HepG2 (cell line): ENCODE results near the gene SLBP. TPM values are rescaled to one million over a fixed set of nuclear protein-coding genes. Genes with fewer than 3 reads are reported as not detected.

Source experiments
- ATAC-seq: fragments of 200-7000 bp; cut with Tn5 transposase; 3 replicates; pipeline ENCODE4 v1.9.1; 2020; ENCODE audit warnings: mild to moderate bottlenecking, moderate library complexity
- BruUV-seq: library from RNA; stranded (reverse); fragments of 400-500 nt; replicated peaks from 2 replicates; lab custom pipeline; 2021; lab: Mats Ljungman, UMichigan
- CTCF ChIA-PET: fragments of 300-600 bp; formaldehyde crosslinking; extraction: SDS; loops from one replicate; lab custom pipeline; 2021; ENCODE audit warnings: low total read pairs, inconsistent platforms, low intra/inter-chr PET ratio; lab: Yijun Ruan, JAX
- POLR2A ChIA-PET: fragments of 350-600 bp; sonication (Branson Sonifier 250); formaldehyde crosslinking; loops from one replicate; lab custom pipeline; 2020; ENCODE audit warnings: antibody characterized with exemption, inconsistent platforms; lab: Yijun Ruan, JAX
- DNase-seq: peaks from one replicate; pipeline ENCODE4 v3.0.0-alpha.2; 2015; ENCODE audit warnings: low spot score
- FAIRE-seq: peaks from 3 replicates; lab custom pipeline; 2011; peaks lifted over from hg19 to GRCh38; lab: Jason Lieb, UNC
- H2AFZ ChIP-seq: one replicate; pipeline ENCODE4 v1.6.1; 2011; ENCODE audit warnings: low read length, inconsistent platforms
- H3K27ac ChIP-seq: fragments of 300-600 bp; 3 replicates; pipeline ENCODE4 v1.8.0; 2011; ENCODE audit warnings: mixed run types, mild to moderate bottlenecking, mixed read lengths, low read length, inconsistent platforms; ENCODE audit not compliant: insufficient read depth; ENCODE audit errors: extremely low read length
- H3K27me3 ChIP-seq, 2 experiments: fragments of 200-600 bp in 1 of 2; 2 replicates in 1 of 2; 3 replicates in 1 of 2; pipeline versions ENCODE4 v1.6.0 to v1.8.0; 2011; ENCODE audit warnings: low read length in 2 of 2, mild to moderate bottlenecking in 2 of 2, moderate library complexity in 2 of 2, inconsistent platforms in 1 of 2; ENCODE audit not compliant: insufficient read depth in 2 of 2, control insufficient read depth in 1 of 2
- H3K36me3 ChIP-seq, 2 experiments: fragments of 200-600 bp in 1 of 2; replicated peaks in 1 of 2; 2 replicates in 1 of 2; 3 replicates in 1 of 2; pipeline versions ENCODE4 v1.5.1 to v1.8.0; 2011; ENCODE audit warnings: low read length in 2 of 2, inconsistent platforms in 1 of 2; ENCODE audit not compliant: insufficient read depth in 2 of 2, control insufficient read depth in 1 of 2
- H3K4me1 ChIP-seq: 2 replicates; pipeline ENCODE4 v1.5.1; 2012; ENCODE audit warnings: low read length, inconsistent platforms; ENCODE audit not compliant: insufficient read depth
- H3K4me2 ChIP-seq: 2 replicates; pipeline ENCODE4 v1.6.0; 2011; ENCODE audit warnings: low read depth, low read length, inconsistent platforms
- H3K4me3 ChIP-seq, 3 experiments: fragments of 200-600 bp in 1 of 3; sonication (generic), shearing (Covaris generic) in 1 of 3; replicated peaks in 1 of 3; 2 replicates each; pipeline ENCODE4 v1.5.1; 2011 to 2016; ENCODE audit warnings: low read length in 3 of 3, inconsistent platforms in 2 of 3, low read depth in 2 of 3, mild to moderate bottlenecking in 2 of 3, control low read depth in 1 of 3, mixed read lengths in 1 of 3; ENCODE audit not compliant: insufficient read depth in 1 of 3
- H3K79me2 ChIP-seq: one replicate; pipeline ENCODE4 v1.6.1; 2011; ENCODE audit warnings: low read length, inconsistent platforms; ENCODE audit not compliant: insufficient read depth
- H3K9ac ChIP-seq: 2 replicates; pipeline ENCODE4 v1.6.0; 2011; ENCODE audit warnings: mild to moderate bottlenecking, low read depth, low read length, inconsistent platforms; ENCODE audit not compliant: insufficient read depth
- H3K9me3 ChIP-seq: 2 replicates; pipeline ENCODE4 v1.5.1; 2012; ENCODE audit warnings: mild to moderate bottlenecking, low read length
- H4K20me1 ChIP-seq: 2 replicates; pipeline ENCODE4 v1.6.0; 2011; ENCODE audit warnings: inconsistent platforms, mild to moderate bottlenecking, low read length, moderate library complexity; ENCODE audit not compliant: insufficient read depth
- KLF15 ChIP-seq: sonication (generic); formaldehyde crosslinking; IDR thresholded peaks from 2 replicates; pipeline ENCODE4 v1.8.1; 2023; ENCODE audit warnings: borderline replicate concordance, mild to moderate bottlenecking, inconsistent platforms, missing genetic modification reagents, mixed read lengths
- LCORL ChIP-seq, 2 experiments: fragments of 450-650 bp in 1 of 2; sonication (generic) in 1 of 2; formaldehyde crosslinking in 1 of 2; IDR thresholded peaks; 2 replicates each; pipeline versions ENCODE4 v1.5.0 to v1.6.1; 2017 to 2020; ENCODE audit warnings: antibody characterized with exemption in 1 of 2, missing genetic modification reagents in 1 of 2
- PAX8 ChIP-seq: sonication (generic); formaldehyde crosslinking; IDR thresholded peaks from 2 replicates; pipeline ENCODE4 v1.8.0; 2022; ENCODE audit warnings: mild to moderate bottlenecking, missing genetic modification reagents, borderline replicate concordance
- PTBP1 ChIP-seq: fragments of 200-400 bp; formaldehyde crosslinking; IDR thresholded peaks from 2 replicates; pipeline ENCODE4 v1.6.1; 2018; ENCODE audit warnings: low read length, low read depth; ENCODE audit not compliant: poor library complexity, severe bottlenecking
- REPIN1 ChIP-seq: sonication (generic); formaldehyde crosslinking; IDR thresholded peaks from 2 replicates; pipeline ENCODE4 v1.8.0; 2022; ENCODE audit warnings: missing genetic modification reagents, low read depth, mild to moderate bottlenecking, borderline replicate concordance
- TBX2 ChIP-seq: sonication (generic); formaldehyde crosslinking; IDR thresholded peaks from 2 replicates; pipeline ENCODE4 v1.5.0; 2020; ENCODE audit warnings: missing genetic modification reagents, mild to moderate bottlenecking, borderline replicate concordance
- TP53 ChIP-seq: sonication (generic); formaldehyde crosslinking; conservative IDR thresholded peaks from 2 replicates; pipeline ENCODE4 v1.4.0; 2020; ENCODE audit warnings: missing genetic modification reagents
- ZFP36L2 ChIP-seq: sonication (generic); formaldehyde crosslinking; IDR thresholded peaks from 2 replicates; pipeline ENCODE4 v1.4.0; 2020; ENCODE audit warnings: missing genetic modification reagents
- ZNF792 ChIP-seq: IDR thresholded peaks from 2 replicates; pipeline ENCODE4 v1.6.1; 2016
- ZZZ3 ChIP-seq: sonication (generic); formaldehyde crosslinking; IDR thresholded peaks from 2 replicates; pipeline ENCODE4 v1.4.0; 2020; ENCODE audit warnings: missing genetic modification reagents, mild to moderate bottlenecking, borderline replicate concordance
- WGBS: methylation state at CpG from one replicate; pipeline ENCODE4 v1.1.6; 2017; ENCODE audit warnings: low lambda C conversion rate; 5-methylcytosine and 5-hydroxymethylcytosine counted together
- in situ Hi-C: cut with HindIII; loops from 2 replicates; pipeline ENCODE4 v1.10.0; 2017; ENCODE audit warnings: low pct_unique_long_range_greater_than_20kb; ENCODE audit not compliant: extremely low pct_ligation_motif_present
- intact Hi-C: fragments of 100-400 bp; cut with micrococcal nuclease; formaldehyde crosslinking; loops from one replicate; pipeline ENCODE4 v1.10.0; 2022; ENCODE audit not compliant: unreplicated experiment
- polyA plus RNA-seq, 8 experiments: library from polyadenylated mRNA; depleted of rRNA in 3 of 8; stranded (reverse) in 7 of 8; unstranded in 1 of 8; fragments of >200 nt; fragmentation: Illumina TruSeq in 4 of 8; extraction: Trizol in 4 of 8; gene quantifications; 2 replicates each; pipeline versions ENCODE4 v1.2.1 to v1.2.3, GENCODE V29; 2011 to 2016; ENCODE audit warnings: low read depth in 4 of 8, missing spikeins in 1 of 8, mixed read lengths in 1 of 8; ENCODE audit not compliant: insufficient read depth in 1 of 8
- total RNA-seq, 5 experiments: library from RNA; depleted of rRNA; stranded (reverse); fragments of >200 nt; fragmentation: Illumina TruSeq; extraction: Trizol; gene quantifications; 2 replicates each; pipeline ENCODE4 v1.2.3, GENCODE V29; 2016; ENCODE audit warnings: low read depth in 1 of 5
- TF ChIP-seq, protein P1 (sequence below): sonication (generic); formaldehyde crosslinking; IDR thresholded peaks from 2 replicates; pipeline ENCODE4 v1.4.0; 2020; ENCODE audit warnings: missing genetic modification reagents; ENCODE audit errors: not compliant biosample characterization
- TF ChIP-seq, protein P2 (sequence below): IDR thresholded peaks from 2 replicates; pipeline ENCODE4 v1.4.0; 2020; ENCODE audit warnings: mild to moderate bottlenecking, missing genetic modification reagents

Gene SLBP
- total and polyA plus RNA-seq, 2 of the 13 experiments (the other 11 are each of a cell fraction or from before 2014, with no cell fraction given), result 43.9 to 104 TPM

DNA sequence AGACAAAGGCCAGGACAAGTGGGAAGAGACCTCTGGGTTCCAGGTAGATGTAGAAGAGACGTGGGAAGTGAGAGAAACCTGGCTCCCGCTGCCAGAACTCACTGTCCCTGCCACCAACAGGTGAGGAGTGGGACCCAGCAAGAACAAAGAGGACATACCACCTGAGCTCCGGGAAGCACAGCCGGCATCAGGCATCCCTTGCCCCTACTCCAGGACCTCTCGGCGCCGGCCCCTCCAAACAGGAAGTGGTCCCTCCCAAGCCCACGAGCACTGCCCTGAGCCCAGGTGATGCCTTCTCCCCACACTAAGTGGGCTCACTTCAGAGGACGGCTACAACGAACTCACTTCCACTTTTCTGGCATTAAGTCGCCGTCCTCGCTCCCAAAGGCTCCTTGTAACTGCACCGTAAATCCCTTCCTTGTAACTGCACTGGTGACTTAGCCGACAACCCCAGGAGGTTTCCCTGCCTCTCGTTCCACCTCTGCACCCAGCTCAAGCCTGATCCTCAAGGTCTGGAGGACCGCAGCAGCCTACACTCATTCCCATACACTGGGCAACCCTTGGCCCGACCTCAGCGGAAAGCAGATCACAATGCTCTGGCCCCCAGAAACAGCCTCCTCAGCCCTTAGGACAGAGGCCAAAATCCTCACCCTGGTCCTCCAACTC is 36.9 kb downstream of the SLBP start:
- POLR2A ChIA-PET, result no interaction called here
- BruUV-seq, result no TSS peak

DNA sequence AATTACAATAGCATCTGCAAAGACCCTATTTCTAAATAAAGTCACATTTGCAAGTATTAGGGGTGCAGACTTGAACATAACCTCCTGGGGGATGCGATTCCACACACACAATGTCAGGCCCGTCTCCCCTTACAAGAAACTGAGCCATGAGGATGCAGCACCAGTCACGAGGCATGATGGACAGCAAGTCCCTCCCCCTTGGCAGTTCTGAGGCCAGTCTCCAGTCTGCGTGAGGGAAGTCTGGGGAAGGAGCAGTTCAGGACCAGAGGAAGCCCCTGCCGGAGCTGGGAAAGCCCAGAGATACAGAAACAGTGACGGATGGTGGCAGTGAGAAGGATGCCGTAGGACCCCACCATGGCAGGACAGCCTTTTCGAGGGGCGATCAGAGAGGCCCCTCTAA is 37.4 kb downstream of the SLBP start:
- H3K27me3 ChIP-seq, result peaks cover 0 to 17% of the 10 kb centered on the region in 2 experiments; a peak in 2 of 5 replicates
- no TSS peak for BruUV-seq
- ChIA-PET CTCF (no interaction called here), POLR2A (no interaction called here)
- in situ Hi-C loops, result no loop called here
- H3K27ac ChIP-seq, result no peak overlapping the region
- 33% methylated on average over 9 of the region's 9 CpGs for WGBS
- no peak for DNase-seq
- no peak for FAIRE-seq
- H4K20me1 ChIP-seq, result no peaks in the 10 kb centered on the region
- no peaks in the 10 kb centered on the region for H3K9me3 ChIP-seq
- no peaks in the 10 kb centered on the region for H3K36me3 ChIP-seq
- H2AFZ ChIP-seq, result no peak overlapping the region
- no peak overlapping the region for H3K4me3 ChIP-seq
- H3K9ac ChIP-seq, result no peak overlapping the region
- H3K79me2 ChIP-seq, result no peaks in the 10 kb centered on the region
- H3K4me2 ChIP-seq, result no peak overlapping the region
- no peak for ATAC-seq
- peaks cover 20% of the 10 kb centered on the region for H3K4me1 ChIP-seq
- intact Hi-C loops, result no loop called here
- TF ChIP-seq KLF15 (CRISPR knock-in tag), result no peak
- TF ChIP-seq ZFP36L2 (CRISPR knock-in tag), result no peak
- no peak for TF ChIP-seq PTBP1
- no peak for TF ChIP-seq LCORL (IDR thresholded peaks at IDR 0.05)
- no peak for TF ChIP-seq LCORL (CRISPR knock-in tag; IDR thresholded peaks at IDR 0.05)
- TF ChIP-seq, protein P1, sequence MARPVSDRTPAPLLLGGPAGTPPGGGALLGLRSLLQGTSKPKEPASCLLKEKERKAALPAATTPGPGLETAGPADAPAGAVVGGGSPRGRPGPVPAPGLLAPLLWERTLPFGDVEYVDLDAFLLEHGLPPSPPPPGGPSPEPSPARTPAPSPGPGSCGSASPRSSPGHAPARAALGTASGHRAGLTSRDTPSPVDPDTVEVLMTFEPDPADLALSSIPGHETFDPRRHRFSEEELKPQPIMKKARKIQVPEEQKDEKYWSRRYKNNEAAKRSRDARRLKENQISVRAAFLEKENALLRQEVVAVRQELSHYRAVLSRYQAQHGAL, result no peak
- no peak for TF ChIP-seq ZZZ3
- TF ChIP-seq, protein P2, sequence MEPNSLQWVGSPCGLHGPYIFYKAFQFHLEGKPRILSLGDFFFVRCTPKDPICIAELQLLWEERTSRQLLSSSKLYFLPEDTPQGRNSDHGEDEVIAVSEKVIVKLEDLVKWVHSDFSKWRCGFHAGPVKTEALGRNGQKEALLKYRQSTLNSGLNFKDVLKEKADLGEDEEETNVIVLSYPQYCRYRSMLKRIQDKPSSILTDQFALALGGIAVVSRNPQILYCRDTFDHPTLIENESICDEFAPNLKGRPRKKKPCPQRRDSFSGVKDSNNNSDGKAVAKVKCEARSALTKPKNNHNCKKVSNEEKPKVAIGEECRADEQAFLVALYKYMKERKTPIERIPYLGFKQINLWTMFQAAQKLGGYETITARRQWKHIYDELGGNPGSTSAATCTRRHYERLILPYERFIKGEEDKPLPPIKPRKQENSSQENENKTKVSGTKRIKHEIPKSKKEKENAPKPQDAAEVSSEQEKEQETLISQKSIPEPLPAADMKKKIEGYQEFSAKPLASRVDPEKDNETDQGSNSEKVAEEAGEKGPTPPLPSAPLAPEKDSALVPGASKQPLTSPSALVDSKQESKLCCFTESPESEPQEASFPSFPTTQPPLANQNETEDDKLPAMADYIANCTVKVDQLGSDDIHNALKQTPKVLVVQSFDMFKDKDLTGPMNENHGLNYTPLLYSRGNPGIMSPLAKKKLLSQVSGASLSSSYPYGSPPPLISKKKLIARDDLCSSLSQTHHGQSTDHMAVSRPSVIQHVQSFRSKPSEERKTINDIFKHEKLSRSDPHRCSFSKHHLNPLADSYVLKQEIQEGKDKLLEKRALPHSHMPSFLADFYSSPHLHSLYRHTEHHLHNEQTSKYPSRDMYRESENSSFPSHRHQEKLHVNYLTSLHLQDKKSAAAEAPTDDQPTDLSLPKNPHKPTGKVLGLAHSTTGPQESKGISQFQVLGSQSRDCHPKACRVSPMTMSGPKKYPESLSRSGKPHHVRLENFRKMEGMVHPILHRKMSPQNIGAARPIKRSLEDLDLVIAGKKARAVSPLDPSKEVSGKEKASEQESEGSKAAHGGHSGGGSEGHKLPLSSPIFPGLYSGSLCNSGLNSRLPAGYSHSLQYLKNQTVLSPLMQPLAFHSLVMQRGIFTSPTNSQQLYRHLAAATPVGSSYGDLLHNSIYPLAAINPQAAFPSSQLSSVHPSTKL (CRISPR knock-in tag), result no peak

More for the DNA sequence above, 36.9 kb downstream of the SLBP start:
- no peak for FAIRE-seq
- peaks cover 0 to 17% of the 10 kb centered on the region in 2 experiments; a peak in 2 of 5 replicates for H3K27me3 ChIP-seq
- H3K36me3 ChIP-seq, result no peaks in the 10 kb centered on the region
- 67% methylated on average over 13 of the region's 19 CpGs for WGBS
- intact Hi-C loops, result no loop called here
- TF ChIP-seq TP53, result no peak
- no peak for TF ChIP-seq ZNF792 (CRISPR knock-in tag)
- TF ChIP-seq TBX2 (CRISPR knock-in tag), result no peak
- TF ChIP-seq PAX8, result no peak
- no peak for TF ChIP-seq REPIN1 (CRISPR knock-in tag)
- TF ChIP-seq, all 625 proteins: peak for 0
- H3K4me2 ChIP-seq, result no peak overlapping the region
- no peak overlapping the region for H3K27ac ChIP-seq
- H2AFZ ChIP-seq, result no peak overlapping the region
- no peak overlapping the region for H3K4me3 ChIP-seq
- ATAC-seq (no peak; the same call in 2 of the 3 replicates), DNase-seq (no peak)
- H3K9ac ChIP-seq, result no peak overlapping the region
- no peaks in the 10 kb centered on the region for H4K20me1 ChIP-seq
- no peaks in the 10 kb centered on the region for H3K79me2 ChIP-seq
- CTCF ChIA-PET, result no interaction called here
- in situ Hi-C loops, result no loop called here
- peaks cover 21% of the 10 kb centered on the region for H3K4me1 ChIP-seq
- no peaks in the 10 kb centered on the region for H3K9me3 ChIP-seq
